Sciatic nerve (tissue), 2 donors: Measurements from ENCODE around the gene SIPA1L3. TPM values are rescaled to one million over a fixed set of nuclear protein-coding genes. Genes with fewer than 3 reads are reported as not detected.
"Not testable (repeated sequence)": the region's sequence is repeated elsewhere in the genome, so short reads cannot be mapped to it uniquely, and the experiment has no call there.

Experiments used
- ATAC-seq: fragments of 200-7000 bp; cut with Tn5 transposase; one replicate; pipeline ENCODE4 v1.9.1; 2020; ENCODE audit warnings: mild to moderate bottlenecking, moderate library complexity
- DNase-seq: peaks from one replicate; pipeline ENCODE4 v3.0.0-alpha.2; 2020; ENCODE audit warnings: low spot score
- intact Hi-C: fragments of 100-400 bp; cut with DNase I; formaldehyde crosslinking; loops from one replicate; pipeline ENCODE4 v1.14.2; 2022
- total RNA-seq: library from RNA; stranded (reverse); fragmentation: NEBNext Ultra II Directional; extraction: Animal tissue kit (Norgen Biotek cat#: 25700); gene quantifications from one replicate; pipeline ENCODE4 v1.2.1, GENCODE V29; 2021
- donor health status: DM: no; HTN: no; CAD: no.
- donor health status: DM: no; HTN: no; CAD: no.

Gene SIPA1L3
- total RNA-seq, 1 donor from 2014 or later, result 26.1 TPM

DNA sequence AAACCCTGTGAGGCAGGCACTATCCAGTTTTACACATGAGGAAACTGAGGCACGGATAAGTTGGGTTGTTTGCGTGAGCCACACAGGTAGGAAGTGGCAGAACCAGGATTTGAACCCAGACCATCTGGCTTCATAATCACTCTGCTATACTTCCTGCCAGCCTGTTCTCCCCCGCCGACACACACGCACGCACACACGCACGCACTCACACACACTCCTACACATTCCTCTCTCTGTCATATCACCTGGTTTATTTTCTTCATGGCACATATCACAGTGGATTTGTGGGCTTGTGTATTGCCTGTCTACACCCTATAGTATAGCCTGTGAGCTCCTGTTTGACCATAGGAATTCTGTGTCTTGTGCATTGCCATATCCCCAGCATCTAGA lies 140.0 kb downstream of the SIPA1L3 start:
- intact Hi-C loops, result no loop called here
- no peak for DNase-seq
- no peak for ATAC-seq

DNA sequence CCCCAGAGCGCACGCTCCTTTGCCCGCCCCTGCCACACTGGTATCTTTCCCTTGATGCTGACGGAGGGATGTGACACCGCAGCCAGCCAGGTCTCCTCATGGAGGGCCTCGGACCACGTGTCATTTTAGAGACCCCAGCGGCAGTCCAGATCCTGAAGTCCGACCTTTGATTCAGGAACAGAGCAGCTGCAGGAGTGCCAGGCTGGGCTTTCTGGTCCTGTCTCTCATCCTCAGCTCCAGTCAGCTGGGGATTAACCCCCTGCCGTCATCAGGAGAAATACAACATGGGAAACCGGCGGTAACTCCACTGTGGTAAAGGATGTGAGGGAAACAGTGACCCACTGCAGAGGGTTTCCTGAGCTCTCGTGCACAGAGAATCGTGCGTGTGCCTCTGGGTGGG lies 140.6 kb downstream of the SIPA1L3 start:
- DNase-seq (no peak), ATAC-seq (no peak)
- intact Hi-C loops, result no loop called here

- intact Hi-C loops, result no loop called here
- DNase-seq (no peak), ATAC-seq (peak; percentile 34)
Observed at GRCh38 chr19:38049105-38049649, 142.2 kb downstream of the SIPA1L3 start.

GRCh38 chr19:38055010-38055409 lies 148.0 kb downstream of the SIPA1L3 start:
- intact Hi-C loops, result no loop called here
- ATAC-seq (no peak), DNase-seq (no peak)

DNA sequence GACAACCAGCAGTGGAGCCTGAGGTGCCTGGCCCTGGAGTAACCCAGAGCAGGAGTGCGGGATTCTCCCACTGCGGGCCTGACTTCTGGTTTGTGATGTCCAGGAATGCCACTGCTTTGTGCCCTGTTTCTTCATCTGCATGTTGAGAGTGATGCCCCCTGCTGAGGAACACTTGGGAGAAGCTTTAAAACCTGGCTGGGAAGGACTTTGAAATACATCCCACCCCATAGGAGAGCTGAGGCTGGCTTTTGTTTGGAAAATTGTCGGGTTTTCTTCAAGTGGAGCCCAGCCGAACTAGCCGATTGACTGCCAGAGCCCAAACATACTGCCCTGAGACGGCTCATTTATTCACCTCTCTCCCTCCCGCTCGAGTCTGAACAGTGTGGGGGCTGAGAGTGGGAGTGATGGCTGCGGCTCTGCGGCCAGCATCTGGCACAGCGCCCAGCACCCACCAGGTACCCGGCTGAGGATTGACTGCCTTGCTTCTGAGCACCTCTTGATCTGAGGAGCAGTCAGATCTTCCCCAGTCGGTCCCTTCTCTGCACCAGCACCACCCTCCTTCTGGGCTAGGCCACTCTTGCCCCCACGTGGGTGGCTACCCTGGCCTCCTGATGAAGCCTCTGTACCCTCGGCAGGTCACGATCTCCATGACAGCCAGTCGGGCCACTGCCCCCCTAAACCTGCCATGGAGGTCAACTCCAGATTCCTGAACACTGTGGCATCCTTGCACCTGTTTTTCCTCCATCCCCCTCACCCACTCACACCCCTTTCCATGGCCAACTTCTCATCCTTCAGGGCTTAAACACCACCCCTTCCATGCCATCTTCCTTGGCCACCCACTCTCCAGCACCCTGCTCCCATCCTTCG lies 148.9 kb downstream of the SIPA1L3 start:
- no peak for ATAC-seq
- no peak for DNase-seq
- intact Hi-C loops, result no loop called here

GRCh38 chr19:38056646-38057045 lies 149.6 kb downstream of the SIPA1L3 start:
- DNase-seq (no peak), ATAC-seq (no peak)
- intact Hi-C loops, result no loop called here

- ATAC-seq, result no peak
- intact Hi-C loops, result no loop called here
- no peak for DNase-seq
Observed at GRCh38 chr19:38057959-38058690, 151.1 kb downstream of the SIPA1L3 start.

- intact Hi-C loops, result no loop called here
- DNase-seq (no peak), ATAC-seq (no peak)
Observed at GRCh38 chr19:38059897-38060296, 152.9 kb downstream of the SIPA1L3 start.

GRCh38 chr19:38060331-38060730 lies 153.3 kb downstream of the SIPA1L3 start:
- intact Hi-C loops, result no loop called here
- DNase-seq, result no peak
- ATAC-seq, result no peak

- DNase-seq, result no peak
- intact Hi-C loops, result no loop called here
- no peak for ATAC-seq
Observed at GRCh38 chr19:38061294-38061693, 154.3 kb downstream of the SIPA1L3 start.

DNA sequence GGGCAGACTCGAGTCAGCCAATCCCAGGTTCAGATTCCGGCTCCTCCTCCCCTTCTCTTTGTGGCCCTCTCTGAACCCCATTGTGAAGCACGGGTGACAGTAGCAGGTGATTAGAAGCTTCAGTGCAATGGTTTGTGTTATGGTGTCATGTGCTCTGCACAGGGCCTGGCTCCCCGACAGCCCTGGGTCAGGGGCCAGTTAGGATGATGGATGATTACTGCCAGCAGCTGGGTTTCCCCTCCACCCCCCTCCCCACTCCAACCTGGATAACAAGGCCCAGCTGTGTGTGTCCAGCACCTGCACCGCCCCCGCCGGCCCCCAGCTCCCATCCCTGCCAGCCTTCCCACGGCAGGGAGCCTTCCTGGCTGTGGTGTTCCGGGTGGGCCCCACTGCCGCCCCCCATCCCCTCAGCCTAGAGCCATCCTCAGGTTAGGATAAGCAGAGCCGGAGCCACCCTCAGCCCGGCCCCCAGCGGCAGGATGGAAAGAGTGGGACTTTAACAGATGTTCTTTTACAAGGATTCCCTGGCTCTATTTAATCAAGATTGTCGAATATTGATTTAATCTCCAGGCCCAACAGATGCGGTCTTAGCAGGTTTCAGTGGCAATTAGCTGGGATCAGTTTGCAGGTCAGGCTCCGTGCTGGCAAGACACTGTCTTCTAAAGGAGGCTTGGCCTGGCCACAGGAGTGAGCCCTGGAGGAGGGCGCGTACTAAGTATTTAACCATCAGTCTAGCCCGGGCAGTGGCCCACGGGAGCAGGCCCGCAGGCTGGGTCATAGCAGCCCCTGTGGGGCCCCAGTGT lies 156.2 kb downstream of the SIPA1L3 start:
- ATAC-seq, result peak; percentile 89

DNA sequence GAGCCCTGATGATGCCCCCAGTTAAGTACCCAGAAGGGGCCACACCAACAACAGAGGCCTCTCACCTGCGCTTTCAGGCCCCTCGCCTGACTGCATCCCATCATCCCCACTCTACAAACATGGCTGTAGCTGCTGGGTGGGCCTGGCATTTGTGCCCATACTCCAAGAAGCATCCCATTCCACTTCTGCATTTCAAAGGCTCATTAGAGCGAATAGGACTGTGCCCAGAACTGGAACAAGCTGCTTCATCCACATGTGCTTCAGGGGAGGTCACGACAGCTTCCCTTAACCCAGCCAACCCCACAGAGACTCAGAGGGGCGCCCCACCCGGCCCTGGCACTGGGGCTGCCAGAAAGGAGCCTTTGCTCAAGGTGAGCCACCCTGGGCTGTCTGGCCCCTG lies 156.9 kb downstream of the SIPA1L3 start:
- intact Hi-C loops, result no loop called here
- DNase-seq (no peak), ATAC-seq (peak; percentile 27)

More for the DNA sequence above, 156.2 kb downstream of the SIPA1L3 start:
- DNase-seq, result no peak
- intact Hi-C loops, result no loop called here

DNA sequence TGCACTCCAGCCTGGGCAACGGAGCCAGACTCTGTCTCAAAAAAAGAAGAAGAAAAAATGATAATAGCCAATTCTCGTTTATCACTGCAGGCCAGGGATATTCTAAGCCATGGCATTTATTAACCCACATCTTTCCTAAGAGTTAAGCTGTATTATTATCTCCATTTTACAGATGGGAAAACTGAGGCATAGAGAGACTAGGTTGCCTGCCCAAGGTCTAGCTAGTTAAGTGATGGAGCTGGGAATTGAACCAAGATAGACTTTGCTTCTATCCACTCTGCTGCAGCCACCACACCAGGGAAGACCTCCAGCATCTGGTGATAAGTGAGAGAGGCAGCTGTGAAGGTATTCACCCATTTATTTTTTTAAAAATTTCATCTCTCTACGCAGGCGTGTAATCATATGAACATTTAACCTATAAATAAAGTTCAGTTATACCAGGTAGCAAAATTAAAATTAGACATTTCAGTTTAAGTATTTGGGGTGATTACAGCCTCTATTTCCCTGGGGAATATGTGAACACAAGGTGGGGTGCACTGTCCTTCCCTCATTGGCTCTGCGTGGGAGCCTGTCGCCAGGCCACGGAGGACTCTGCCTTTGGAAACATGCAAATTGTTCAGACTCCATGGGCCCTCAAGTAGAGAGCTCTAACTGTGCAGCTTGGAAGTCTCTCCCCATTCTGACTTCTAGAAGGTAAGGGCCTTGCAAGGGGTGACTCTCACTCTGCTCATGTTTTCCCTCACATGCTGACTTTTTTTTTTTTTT lies 157.8 kb downstream of the SIPA1L3 start:
- no peak for ATAC-seq
- intact Hi-C loops, result no loop called here
- no peak for DNase-seq

GRCh38 chr19:38065775-38066174 lies 158.8 kb downstream of the SIPA1L3 start:
- DNase-seq, ATAC-seq, intact Hi-C loops: not testable (repeated sequence)

GRCh38 chr19:38068826-38069225 lies 161.8 kb downstream of the SIPA1L3 start:
- intact Hi-C loops, result no loop called here
- DNase-seq (no peak), ATAC-seq (no peak)

DNA sequence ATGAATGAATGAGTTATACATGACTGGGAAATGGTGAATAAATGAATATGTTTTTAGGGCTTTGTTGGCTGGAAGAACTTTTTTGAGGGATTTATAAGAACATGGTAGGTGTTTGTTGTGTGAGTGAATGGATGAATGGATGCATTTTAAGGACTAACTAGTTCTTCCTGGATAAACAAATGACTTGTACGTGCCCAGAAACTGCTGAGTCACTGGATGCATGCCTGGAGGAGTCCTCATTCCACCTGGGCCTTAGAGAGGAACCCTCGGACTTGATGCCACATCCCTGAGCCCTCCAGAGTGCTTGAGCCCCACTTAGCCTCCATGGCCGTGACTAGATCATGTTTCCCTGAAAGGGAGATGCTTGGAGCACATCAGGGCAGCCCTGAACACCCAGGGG lies 163.6 kb downstream of the SIPA1L3 start:
- DNase-seq, result no peak
- no peak for ATAC-seq
- intact Hi-C loops, result no loop called here

GRCh38 chr19:38071054-38071453 lies 164.0 kb downstream of the SIPA1L3 start:
- DNase-seq, ATAC-seq, intact Hi-C loops: not testable (repeated sequence)

DNA sequence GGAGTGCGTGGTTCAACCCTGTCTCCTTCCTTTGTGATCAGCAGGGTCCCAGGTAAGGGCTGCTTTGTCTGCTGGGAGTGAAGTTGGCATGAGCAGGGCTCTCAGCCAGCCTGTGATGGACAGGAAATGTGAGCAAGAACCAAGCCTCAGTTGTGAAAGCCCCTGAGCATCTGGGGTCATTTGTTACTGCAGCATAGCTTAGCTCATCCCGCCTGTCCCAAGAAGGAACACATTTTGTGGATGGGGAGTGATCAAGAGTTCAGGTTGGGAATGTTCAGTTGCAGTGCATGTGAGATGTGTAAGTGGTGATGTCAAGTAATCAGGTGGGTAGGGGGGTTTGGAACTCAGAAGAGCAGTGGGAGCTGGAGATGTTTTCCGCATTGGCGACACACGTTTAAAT lies 164.6 kb downstream of the SIPA1L3 start:
- no peak for DNase-seq
- intact Hi-C loops, result no loop called here

More for the DNA sequence above, 164.6 kb downstream of the SIPA1L3 start:
- ATAC-seq, result no peak
